Right lobe of liver (tissue), 4 donors: ENCODE measurements around the gene PRMT7.

Source experiments
- POLR2A ChIP-seq: fragments of 450-650 bp; IDR thresholded peaks from one replicate; pipeline ENCODE4 v1.6.1; 2017; ENCODE audit warnings: antibody characterized with exemption, mild to moderate bottlenecking
- TF ChIP-seq, protein P1 (sequence below), 4 donors: fragments of 200-600 bp in 3 of 4; fragments of 450-650 bp in 1 of 4; IDR thresholded peaks; one replicate each; pipeline versions ENCODE4 v1.5.1 to v1.8.0; 2016 to 2022; ENCODE audit warnings: antibody characterized with exemption in 4 of 4, mild to moderate bottlenecking in 2 of 4
- donor health status: DM: no; HTN: no; CAD: no.
- donor health status: DM: no; HTN: no; CAD: no.
- donor health status: DM: no; HTN: yes; CAD: no.

- TF ChIP-seq, protein P1, sequence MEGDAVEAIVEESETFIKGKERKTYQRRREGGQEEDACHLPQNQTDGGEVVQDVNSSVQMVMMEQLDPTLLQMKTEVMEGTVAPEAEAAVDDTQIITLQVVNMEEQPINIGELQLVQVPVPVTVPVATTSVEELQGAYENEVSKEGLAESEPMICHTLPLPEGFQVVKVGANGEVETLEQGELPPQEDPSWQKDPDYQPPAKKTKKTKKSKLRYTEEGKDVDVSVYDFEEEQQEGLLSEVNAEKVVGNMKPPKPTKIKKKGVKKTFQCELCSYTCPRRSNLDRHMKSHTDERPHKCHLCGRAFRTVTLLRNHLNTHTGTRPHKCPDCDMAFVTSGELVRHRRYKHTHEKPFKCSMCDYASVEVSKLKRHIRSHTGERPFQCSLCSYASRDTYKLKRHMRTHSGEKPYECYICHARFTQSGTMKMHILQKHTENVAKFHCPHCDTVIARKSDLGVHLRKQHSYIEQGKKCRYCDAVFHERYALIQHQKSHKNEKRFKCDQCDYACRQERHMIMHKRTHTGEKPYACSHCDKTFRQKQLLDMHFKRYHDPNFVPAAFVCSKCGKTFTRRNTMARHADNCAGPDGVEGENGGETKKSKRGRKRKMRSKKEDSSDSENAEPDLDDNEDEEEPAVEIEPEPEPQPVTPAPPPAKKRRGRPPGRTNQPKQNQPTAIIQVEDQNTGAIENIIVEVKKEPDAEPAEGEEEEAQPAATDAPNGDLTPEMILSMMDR (IDR thresholded peaks at IDR 0.05): no peak
- no peak for TF ChIP-seq POLR2A
These were observed 13.5 kb downstream of the PRMT7 start for GRCh38 chr16:68324336-68324735.
